ENCODE data around the gene TMEM163.
"Not testable (repeated sequence)": the region's sequence is repeated elsewhere in the genome, so short reads cannot be mapped to it uniquely, and the experiment has no call there.

The TMEM163 gene

GRCh38 chr2:134718817-134719814 lies at the start of gene TMEM163:
Gene TMEM163 (minus strand): TSS chr2:134719000.
- in situ Hi-C loops (cut with MboI; ENCODE audit: low sequenced_read_pairs), result no loop called here

- in situ Hi-C loops (cut with MboI; ENCODE audit: low sequenced_read_pairs), result no loop called here
Observed at GRCh38 chr2:134766583-134766982, 47.8 kb upstream of the TMEM163 start.

GRCh38 chr2:134765987-134766386 lies 47.2 kb upstream of the TMEM163 start:
- in situ Hi-C loops (cut with MboI; ENCODE audit: low sequenced_read_pairs), result no loop called here

GRCh38 chr2:134764164-134764563 lies 45.4 kb upstream of the TMEM163 start:
- in situ Hi-C loops (cut with MboI; ENCODE audit: low sequenced_read_pairs), result no loop called here

GRCh38 chr2:134763164-134763710 lies 44.4 kb upstream of the TMEM163 start:
- in situ Hi-C loops (cut with MboI; ENCODE audit: low sequenced_read_pairs), result no loop called here

GRCh38 chr2:134762508-134762907 lies 43.7 kb upstream of the TMEM163 start:
- in situ Hi-C loops (cut with MboI; ENCODE audit: low sequenced_read_pairs), result no loop called here

GRCh38 chr2:134760385-134760784 lies 41.6 kb upstream of the TMEM163 start:
- in situ Hi-C loops (cut with MboI; ENCODE audit: low sequenced_read_pairs), result no loop called here

GRCh38 chr2:134758633-134759032 lies 39.8 kb upstream of the TMEM163 start:
- in situ Hi-C loops (cut with MboI; ENCODE audit: low sequenced_read_pairs), result no loop called here

- in situ Hi-C loops (cut with MboI; ENCODE audit: low sequenced_read_pairs), result not testable (repeated sequence)
Observed at GRCh38 chr2:134751981-134752380, 33.2 kb upstream of the TMEM163 start.

- in situ Hi-C loops (cut with MboI; ENCODE audit: low sequenced_read_pairs), result no loop called here
Observed at GRCh38 chr2:134745546-134745945, 26.7 kb upstream of the TMEM163 start.

GRCh38 chr2:134745023-134745422 lies 26.2 kb upstream of the TMEM163 start:
- in situ Hi-C loops (cut with MboI; ENCODE audit: low sequenced_read_pairs), result no loop called here

- in situ Hi-C loops (cut with MboI; ENCODE audit: low sequenced_read_pairs), result no loop called here
Observed at GRCh38 chr2:134739879-134740301, 21.1 kb upstream of the TMEM163 start.

- in situ Hi-C loops (cut with MboI; ENCODE audit: low sequenced_read_pairs), result no loop called here
Observed at GRCh38 chr2:134739236-134739878, 20.6 kb upstream of the TMEM163 start.

GRCh38 chr2:134738141-134738870 lies 19.5 kb upstream of the TMEM163 start:
- in situ Hi-C loops (cut with MboI; ENCODE audit: low sequenced_read_pairs), result no loop called here

- in situ Hi-C loops (cut with MboI; ENCODE audit: low sequenced_read_pairs), result no loop called here
Observed at GRCh38 chr2:134737671-134738070, 18.9 kb upstream of the TMEM163 start.

GRCh38 chr2:134736167-134736880 lies 17.5 kb upstream of the TMEM163 start:
- in situ Hi-C loops (cut with MboI; ENCODE audit: low sequenced_read_pairs), result no loop called here

GRCh38 chr2:134728163-134728562 lies 9.4 kb upstream of the TMEM163 start:
- in situ Hi-C loops (cut with MboI; ENCODE audit: low sequenced_read_pairs), result no loop called here

- in situ Hi-C loops (cut with MboI; ENCODE audit: low sequenced_read_pairs), result no loop called here
Observed at GRCh38 chr2:134727385-134727784, 8.6 kb upstream of the TMEM163 start.

- in situ Hi-C loops (cut with MboI; ENCODE audit: low sequenced_read_pairs), result no loop called here
Observed at GRCh38 chr2:134726645-134727044, 7.8 kb upstream of the TMEM163 start.

GRCh38 chr2:134725876-134726275 lies 7.1 kb upstream of the TMEM163 start:
- in situ Hi-C loops (cut with MboI; ENCODE audit: low sequenced_read_pairs), result no loop called here
